Thyroid gland (tissue), 4 donors: ENCODE measurements around the gene SPATA2L. TPM values are rescaled to one million over a fixed set of nuclear protein-coding genes. Genes with fewer than 3 reads are reported as not detected.
"Not testable (repeated sequence)": the region's sequence is repeated elsewhere in the genome, so short reads cannot be mapped to it uniquely, and the experiment has no call there.

Experiments
- DNase-seq, 2 donors: peaks; one replicate each; pipeline ENCODE4 v3.0.0-alpha.2; 2019
- H3K27ac ChIP-seq, 3 donors: fragments of 200-600 bp; sonication (generic); 1 replicate in 2 of 3; 2 replicates in 1 of 3; pipeline ENCODE4 v1.5.1; 2016 to 2019; ENCODE audit warnings: mild to moderate bottlenecking in 1 of 3, moderate library complexity in 1 of 3
- H3K27me3 ChIP-seq: fragments of 200-600 bp; sonication (generic); one replicate; pipeline ENCODE4 v1.5.1; 2019
- H3K36me3 ChIP-seq, 2 donors: fragments of 200-600 bp; sonication (generic); one replicate each; pipeline ENCODE4 v1.5.1; 2016 to 2019
- H3K4me1 ChIP-seq, 2 donors: fragments of 200-600 bp; sonication (generic); one replicate each; pipeline ENCODE4 v1.5.1; 2017 to 2019
- H3K4me3 ChIP-seq, 3 donors: fragments of 200-600 bp; sonication (generic); replicated peaks in 1 of 3; 1 replicate in 2 of 3; 2 replicates in 1 of 3; pipeline ENCODE4 v1.5.1; 2016; ENCODE audit warnings: mild to moderate bottlenecking in 1 of 3
- H3K9me3 ChIP-seq: fragments of 200-600 bp; sonication (generic); one replicate; pipeline ENCODE4 v1.5.1; 2017
- CTCF ChIP-seq, 6 experiments: fragments of 200-600 bp in 3 of 6; fragments of 450-650 bp in 3 of 6; sonication (generic) in 3 of 6; IDR thresholded peaks; one replicate each; pipeline ENCODE4 v1.5.1; 2016 to 2019; ENCODE audit warnings: antibody characterized with exemption in 6 of 6, mild to moderate bottlenecking in 2 of 6, inconsistent platforms in 1 of 6, moderate library complexity in 1 of 6
- POLR2A ChIP-seq, 2 donors: fragments of 450-650 bp; IDR thresholded peaks; one replicate each; pipeline ENCODE4 v1.6.1; 2017; ENCODE audit warnings: antibody characterized with exemption in 2 of 2, mild to moderate bottlenecking in 2 of 2, moderate library complexity in 1 of 2
- WGBS, 2 donors: methylation state at CpG; one replicate each; pipeline ENCODE4 v1.1.5; 2017; 5-methylcytosine and 5-hydroxymethylcytosine counted together
- intact Hi-C: fragments of 100-400 bp; cut with DNase I; formaldehyde crosslinking; loops from one replicate; pipeline ENCODE4 v1.15.1; 2023
- total RNA-seq, 4 donors: library from RNA; depleted of rRNA; stranded (reverse); fragments of >200 nt; gene quantifications; one replicate each; pipeline ENCODE4 v1.2.3, GENCODE V29; 2016

The SPATA2L gene
- total RNA-seq, 4 donors from 2014 or later, result 22.4 to 31.9 (median 27.7) TPM

- TF ChIP-seq POLR2A (IDR thresholded peaks at IDR 0.05) (no peak), CTCF (IDR thresholded peaks at IDR 0.05) (no peak)
- Histone ChIP-seq H3K4me1 (peaks cover 11 to 20% of the 10 kb centered on the region in 2 donors), H3K4me3 (no peak overlapping the region), H3K27me3 (no peaks in the 10 kb centered on the region), H3K27ac (no peak overlapping the region), H3K36me3 (no peaks in the 10 kb centered on the region), H3K9me3 (no peaks in the 10 kb centered on the region)
- DNase-seq, result no peak
- WGBS, 2 donors, result 83 to 89% methylated on average over 13 of the region's 13 CpGs
- intact Hi-C loops, result loop anchor here (10.0 kb wide), 1 partner anchor 161 kb away; no protein-coding TSS in a partner anchor
Observed at GRCh38 chr16:89704281-89704680, 2.8 kb upstream of the SPATA2L start.

GRCh38 chr16:89700649-89701424 is 668 bp downstream of the SPATA2L start:
- no peaks in the 10 kb centered on the region for H3K27me3 ChIP-seq
- H3K4me1 ChIP-seq, result peaks cover 11 to 20% of the 10 kb centered on the region in 2 donors
- peak overlapping the region; percentile 70 to 94 (median 75) for H3K27ac ChIP-seq
- WGBS, 2 donors, result 5% methylated on average over 3 to 15 of the region's 78 CpGs
- intact Hi-C loops, result loop anchor here (10.0 kb wide), 1 partner anchor 164 kb away; no protein-coding TSS in a partner anchor
- H3K9me3 ChIP-seq, result no peaks in the 10 kb centered on the region
- TF ChIP-seq POLR2A (IDR thresholded peaks at IDR 0.05) (no peak), CTCF (IDR thresholded peaks at IDR 0.05) (peak in 2 of 6 experiments; percentile 7 to 20)
- DNase-seq, result peak; percentile 75
- H3K4me3 ChIP-seq, result peak overlapping the region; percentile 51 to 78 (median 66)
- no peaks in the 10 kb centered on the region for H3K36me3 ChIP-seq

DNA sequence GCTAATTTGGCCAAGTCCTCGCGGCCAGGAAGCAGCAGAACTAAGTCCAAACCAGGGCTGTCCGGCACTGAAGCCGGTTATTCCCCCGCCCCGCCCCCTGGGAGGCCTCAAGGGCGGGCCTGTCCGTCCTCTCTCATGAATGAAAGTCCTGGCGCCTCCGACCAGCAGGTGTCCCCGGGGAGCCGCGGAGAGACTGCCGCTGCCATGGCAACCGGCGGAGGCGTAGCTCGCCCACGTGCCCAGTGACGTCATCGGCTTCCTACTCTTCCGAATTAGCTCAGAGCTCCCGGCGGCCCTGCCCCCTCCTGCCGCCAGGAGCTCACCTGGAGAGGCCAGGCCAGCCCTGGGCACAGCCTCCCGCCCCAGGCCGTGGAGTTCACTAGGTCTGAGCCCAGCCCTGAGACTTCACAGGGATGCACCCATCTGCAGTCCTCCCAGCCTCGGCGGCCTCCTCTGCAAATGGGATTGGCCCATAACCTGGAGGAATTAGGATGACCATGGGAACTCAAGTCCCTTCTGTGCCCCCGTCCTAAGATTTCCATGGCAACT is 1.3 kb downstream of the SPATA2L start:
- DNase-seq, result peak; percentile 100
- intact Hi-C loops, result loop anchor here (10.0 kb wide), 1 partner anchor 165 kb away; no protein-coding TSS in a partner anchor
- H3K4me3 ChIP-seq, result peak overlapping the region in 2 of 3 donors; percentile 66 to 78
- no peaks in the 10 kb centered on the region for H3K27me3 ChIP-seq
- TF ChIP-seq POLR2A (IDR thresholded peaks at IDR 0.05), result peak; percentile 13 to 75
- peak; percentile 15 to 98 (median 86) for TF ChIP-seq CTCF (IDR thresholded peaks at IDR 0.05)
- no peaks in the 10 kb centered on the region for H3K9me3 ChIP-seq
- H3K27ac ChIP-seq, result peak overlapping the region; percentile 70 to 94 (median 75)
- 0% methylated on average over 2 to 3 of the region's 30 CpGs for WGBS, 2 donors
- peaks cover 11 to 20% of the 10 kb centered on the region in 2 donors for H3K4me1 ChIP-seq
- no peaks in the 10 kb centered on the region for H3K36me3 ChIP-seq

- not testable (repeated sequence) for H3K9me3 ChIP-seq, H3K27me3 ChIP-seq, H3K4me3 ChIP-seq, DNase-seq, H3K36me3 ChIP-seq
- H3K27ac ChIP-seq, result peak overlapping the region in 2 of 3 donors; percentile 9 to 27
- intact Hi-C loops, result loop anchor here (10.0 kb wide), 1 partner anchor 165 kb away; no protein-coding TSS in a partner anchor
- WGBS, 2 donors, result 75 to 79% methylated on average over 9 to 12 of the region's 18 CpGs
- H3K4me1 ChIP-seq, result peaks cover 11 to 20% of the 10 kb centered on the region in 2 donors
Observed at GRCh38 chr16:89699629-89700099, 1.8 kb downstream of the SPATA2L start.

DNA sequence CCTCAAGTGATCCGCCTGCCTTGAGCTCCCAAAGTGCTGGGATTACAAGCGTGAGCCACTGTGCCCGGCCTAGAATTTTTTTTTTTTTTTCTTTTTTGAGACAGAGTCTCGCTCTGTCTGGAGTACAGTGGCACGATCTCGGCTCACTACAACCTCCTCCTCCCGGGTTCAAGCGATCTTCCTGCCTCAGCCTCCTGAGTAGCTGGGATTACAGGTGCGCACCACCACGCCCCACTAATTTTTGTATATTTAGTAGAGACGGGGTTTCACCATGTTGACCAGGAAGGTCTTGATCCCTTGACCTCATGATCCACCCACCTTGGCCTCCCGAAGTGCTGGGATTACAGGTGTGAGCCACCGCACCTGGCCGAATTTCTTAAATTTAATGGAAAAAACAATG is 2.8 kb downstream of the SPATA2L start:
- H3K27ac ChIP-seq, H3K27me3 ChIP-seq, H3K9me3 ChIP-seq, intact Hi-C loops, DNase-seq, H3K36me3 ChIP-seq, H3K4me3 ChIP-seq: not testable (repeated sequence)
- 97 to 99% methylated on average over 14 of the region's 14 CpGs for WGBS, 2 donors
- H3K4me1 ChIP-seq, result peaks cover 11 to 20% of the 10 kb centered on the region in 2 donors
